H9 (cell line): Measurements from ENCODE around the gene GLMP. TPM values are rescaled to one million over a fixed set of nuclear protein-coding genes. Genes with fewer than 3 reads are reported as not detected.

Experiments used
- DNase-seq: peaks from one replicate; pipeline ENCODE4 v3.0.0-alpha.2; 2017
- H2AFZ ChIP-seq: one replicate; pipeline ENCODE4 v1.6.1; 2013; ENCODE audit warnings: mild to moderate bottlenecking, low read length, control low read depth, moderate library complexity
- H2AK5ac ChIP-seq: 2 replicates; pipeline ENCODE4 v1.6.1; 2013; ENCODE audit warnings: low read length, control low read depth, mixed read lengths; ENCODE audit not compliant: insufficient read length
- H2BK120ac ChIP-seq: one replicate; pipeline ENCODE4 v1.6.1; 2013; ENCODE audit warnings: low read depth, mild to moderate bottlenecking, low read length, control low read depth, inconsistent platforms; ENCODE audit not compliant: poor library complexity, severe bottlenecking
- H2BK12ac ChIP-seq: 2 replicates; pipeline ENCODE4 v1.6.1; 2013; ENCODE audit warnings: low read length, control low read depth, mixed read lengths, low read depth; ENCODE audit not compliant: insufficient read length
- H2BK15ac ChIP-seq: 2 replicates; pipeline ENCODE4 v1.6.1; 2013; ENCODE audit warnings: low read depth, low read length, control low read depth
- H2BK20ac ChIP-seq: one replicate; pipeline ENCODE4 v1.6.1; 2013; ENCODE audit warnings: low read depth, mild to moderate bottlenecking, low read length, control low read depth, inconsistent platforms; ENCODE audit not compliant: poor library complexity, severe bottlenecking
- H2BK5ac ChIP-seq: 2 replicates; pipeline ENCODE4 v1.6.1; 2013; ENCODE audit warnings: low read length, control low read depth, mixed read lengths; ENCODE audit not compliant: insufficient read length
- H3K14ac ChIP-seq: 2 replicates; pipeline ENCODE4 v1.6.1; 2013; ENCODE audit warnings: low read length, control low read depth; ENCODE audit not compliant: insufficient read depth
- H3K18ac ChIP-seq: 2 replicates; pipeline ENCODE4 v1.6.1; 2013; ENCODE audit warnings: low read depth, mild to moderate bottlenecking, mixed read lengths, low read length, control low read depth; ENCODE audit not compliant: insufficient read length
- H3K23ac ChIP-seq: 2 replicates; pipeline ENCODE4 v1.6.1; 2013; ENCODE audit warnings: low read length, control low read depth, mixed read lengths, low read depth; ENCODE audit not compliant: insufficient read length
- H3K23me2 ChIP-seq: 2 replicates; pipeline ENCODE4 v1.6.1; 2013; ENCODE audit warnings: low read depth, mild to moderate bottlenecking, mixed read lengths, low read length, control low read depth; ENCODE audit not compliant: insufficient read length, poor library complexity, severe bottlenecking
- H3K27ac ChIP-seq: 2 replicates; pipeline ENCODE4 v1.5.1; 2013; ENCODE audit warnings: low read length, control low read depth, mixed read lengths, low read depth; ENCODE audit not compliant: insufficient read length
- H3K27me3 ChIP-seq: 2 replicates; pipeline ENCODE4 v1.6.1; 2013; ENCODE audit warnings: low read length, control low read depth, inconsistent platforms; ENCODE audit not compliant: insufficient read depth
- H3K4ac ChIP-seq: 2 replicates; pipeline ENCODE4 v1.6.1; 2013; ENCODE audit warnings: low read depth, mild to moderate bottlenecking, control low read depth, inconsistent platforms, low read length, moderate library complexity
- H3K4me1 ChIP-seq: 2 replicates; pipeline ENCODE4 v1.6.1; 2013; ENCODE audit warnings: low read length, control low read depth, inconsistent platforms; ENCODE audit not compliant: insufficient read depth
- H3K4me2 ChIP-seq: 2 replicates; pipeline ENCODE4 v1.6.1; 2013; ENCODE audit warnings: low read length, control low read depth, mixed read lengths; ENCODE audit not compliant: insufficient read length, insufficient read depth
- H3K56ac ChIP-seq: 2 replicates; pipeline ENCODE4 v1.6.1; 2013; ENCODE audit warnings: low read depth, mild to moderate bottlenecking, mixed read lengths, low read length, control low read depth; ENCODE audit not compliant: insufficient read length
- H3K79me1 ChIP-seq: 2 replicates; pipeline ENCODE4 v1.6.1; 2013; ENCODE audit warnings: low read depth, mild to moderate bottlenecking, moderate library complexity, low read length, control low read depth, inconsistent platforms; ENCODE audit not compliant: insufficient read depth, poor library complexity, severe bottlenecking
- H3K79me2 ChIP-seq: 2 replicates; pipeline ENCODE4 v1.6.1; 2013; ENCODE audit warnings: low read length, control low read depth, inconsistent platforms; ENCODE audit not compliant: insufficient read depth
- H3K9ac ChIP-seq: 2 replicates; pipeline ENCODE4 v1.6.1; 2013; ENCODE audit warnings: low read length, control low read depth, mixed read lengths; ENCODE audit not compliant: insufficient read length; ENCODE audit errors: extremely low read depth
- H3K9me3 ChIP-seq: one replicate; pipeline ENCODE4 v1.6.1; 2013; ENCODE audit warnings: low read depth, low read length, inconsistent platforms; ENCODE audit not compliant: control insufficient read depth
- H3T11ph ChIP-seq: one replicate; pipeline ENCODE4 v1.6.1; 2013; ENCODE audit warnings: mild to moderate bottlenecking, low read length, control low read depth, inconsistent platforms
- H4K20me1 ChIP-seq: one replicate; pipeline ENCODE4 v1.6.1; 2013; ENCODE audit not compliant: control insufficient read depth, insufficient read length, insufficient read depth
- H4K5ac ChIP-seq: 2 replicates; pipeline ENCODE4 v1.6.1; 2013; ENCODE audit warnings: low read depth, mild to moderate bottlenecking, mixed read lengths, low read length, control low read depth; ENCODE audit not compliant: insufficient read length
- H4K8ac ChIP-seq: replicated peaks from 2 replicates; pipeline ENCODE4 v1.6.1; 2013; ENCODE audit warnings: low read length, control low read depth, mixed read lengths, low read depth; ENCODE audit not compliant: insufficient read length
- H4K91ac ChIP-seq: 2 replicates; pipeline ENCODE4 v1.6.1; 2013; ENCODE audit warnings: low read depth, mild to moderate bottlenecking, moderate library complexity, mixed read lengths, low read length, control low read depth; ENCODE audit not compliant: insufficient read length
- H3K27ac Mint-ChIP-seq, 3 experiments: 2 replicates in 2 of 3; 3 replicates in 1 of 3; pipeline ENCODE4 v1.8.0; 2020 to 2021; ENCODE audit warnings: mixed read lengths in 3 of 3, mild to moderate bottlenecking in 1 of 3, moderate library complexity in 1 of 3
- H3K27me3 Mint-ChIP-seq: 2 replicates; pipeline ENCODE4 v1.8.0; 2021; ENCODE audit warnings: low read depth, mild to moderate bottlenecking, moderate library complexity, mixed read lengths
- H3K36me3 Mint-ChIP-seq, 3 experiments: 2 replicates in 2 of 3; 3 replicates in 1 of 3; pipeline ENCODE4 v1.8.0; 2020 to 2021; ENCODE audit warnings: low read depth in 3 of 3, mixed read lengths in 3 of 3; ENCODE audit not compliant: insufficient read depth in 1 of 3
- H3K4me1 Mint-ChIP-seq, 2 experiments: 2 replicates each; pipeline ENCODE4 v1.8.0; 2020; ENCODE audit warnings: mixed read lengths in 2 of 2
- H3K4me3 Mint-ChIP-seq, 2 experiments: 2 replicates in 1 of 2; 3 replicates in 1 of 2; pipeline ENCODE4 v1.8.0; 2020 to 2021; ENCODE audit warnings: mild to moderate bottlenecking in 2 of 2, mixed read lengths in 2 of 2, moderate library complexity in 1 of 2
- H3K9me3 Mint-ChIP-seq, 2 experiments: 2 replicates in 1 of 2; 3 replicates in 1 of 2; pipeline ENCODE4 v1.8.0; 2020; ENCODE audit warnings: mild to moderate bottlenecking in 2 of 2, mixed read lengths in 2 of 2, moderate library complexity in 1 of 2
- CTCF ChIP-seq: fragments of 200-600 bp; sonication (generic); conservative IDR thresholded peaks from 3 replicates; pipeline ENCODE4 v1.8.0; 2021; ENCODE audit warnings: antibody characterized with exemption, mild to moderate bottlenecking
- WGBS: extraction: QIAGEN DNeasy Blood & Tissue Kit; methylation state at CpG from one replicate; pipeline ENCODE4 v1.1.7; 2013; ENCODE audit warnings: missing lambda C conversion rate, low lambda C conversion rate, mixed read lengths; ENCODE audit not compliant: insufficient read length; ENCODE audit errors: extremely low coverage; 5-methylcytosine and 5-hydroxymethylcytosine counted together
- total RNA-seq: library from RNA; stranded (reverse); gene quantifications from 2 replicates; pipeline ENCODE4 v1.2.1, GENCODE V29; 2021

The GLMP gene
- total RNA-seq, 1 experiment from 2014 or later = 49.2 TPM

- H3K23me2 ChIP-seq = no peaks in the 10 kb centered on the region
- H3K23ac ChIP-seq = no peak overlapping the region
- H3K9me3 ChIP-seq = no peaks in the 10 kb centered on the region
- no peak overlapping the region for H3K14ac ChIP-seq
- DNase-seq = no peak
- H3K56ac ChIP-seq = no peak overlapping the region
- H3K27ac ChIP-seq = no peak overlapping the region
- no peak overlapping the region for H4K8ac ChIP-seq
- no peak overlapping the region for H3K9ac ChIP-seq
- H4K5ac ChIP-seq = no peak overlapping the region
- no peak overlapping the region for H2AK5ac ChIP-seq
- no peak overlapping the region for H2BK120ac ChIP-seq
- no peaks in the 10 kb centered on the region for H3K27me3 ChIP-seq
- no peak overlapping the region for H4K91ac ChIP-seq
- H4K20me1 ChIP-seq = no peaks in the 10 kb centered on the region
- no peak for TF ChIP-seq CTCF
- no peak overlapping the region for H3K4ac ChIP-seq
- Mint-ChIP-seq H3K9me3 (no peaks in the 10 kb centered on the region), H3K36me3 (peaks cover 33 to 65% (median 60%) of the 10 kb centered on the region in 3 experiments), H3K4me1 (peaks cover 15 to 17% of the 10 kb centered on the region in 2 experiments), H3K27ac (no peak overlapping the region), H3K4me3 (no peak overlapping the region), H3K27me3 (no peaks in the 10 kb centered on the region)
- no peak overlapping the region for H2AFZ ChIP-seq
- no peak overlapping the region for H2BK15ac ChIP-seq
- no peak overlapping the region for H2BK20ac ChIP-seq
- no peak overlapping the region for H2BK5ac ChIP-seq
- WGBS = no CpG with 5 or more reads among the region's 3 CpGs
- peaks cover 2% of the 10 kb centered on the region; the same call in 1 of the 2 replicates for H3K4me1 ChIP-seq
- H3K18ac ChIP-seq = no peak overlapping the region
- no peak overlapping the region for H3K4me2 ChIP-seq
- no peaks in the 10 kb centered on the region for H3K79me2 ChIP-seq
- H2BK12ac ChIP-seq = no peak overlapping the region
- H3T11ph ChIP-seq = no peak overlapping the region
- no peaks in the 10 kb centered on the region for H3K79me1 ChIP-seq
These were observed 44.0 kb downstream of the GLMP start for GRCh38 chr1:156251527-156251926.
